GM18907 (cell line): ENCODE measurements around the gene PMAIP1.

Experiments
- ATAC-seq: cut with Tn5 transposase; IDR thresholded peaks from one replicate; pipeline ENCODE4 v1.9.1; 2021; ENCODE audit warnings: mild to moderate bottlenecking, moderate library complexity; ENCODE audit not compliant: unreplicated experiment

Gene PMAIP1

GRCh38 chr18:59909289-59910036 is 9.7 kb downstream of the PMAIP1 start:
- no peak for ATAC-seq

GRCh38 chr18:59910967-59911366 is 11.2 kb downstream of the PMAIP1 start:
- ATAC-seq: no peak

- no peak for ATAC-seq
Observed at GRCh38 chr18:59911600-59911999, 11.8 kb downstream of the PMAIP1 start.

GRCh38 chr18:59912007-59912550 is 12.3 kb downstream of the PMAIP1 start:
- no peak for ATAC-seq

GRCh38 chr18:59915606-59916005 is 15.8 kb downstream of the PMAIP1 start:
- no peak for ATAC-seq

- no peak for ATAC-seq
Observed at GRCh38 chr18:59916746-59917145, 16.9 kb downstream of the PMAIP1 start.

- ATAC-seq: no peak
Observed at GRCh38 chr18:59917422-59917821, 17.6 kb downstream of the PMAIP1 start.

GRCh38 chr18:59918320-59918755 is 18.5 kb downstream of the PMAIP1 start:
- peak; percentile 62 for ATAC-seq

- no peak for ATAC-seq
Observed at GRCh38 chr18:59918997-59919396, 19.2 kb downstream of the PMAIP1 start.

GRCh38 chr18:59921384-59921891 is 21.6 kb downstream of the PMAIP1 start:
- ATAC-seq: peak; percentile 61

- ATAC-seq: peak; percentile 47
Observed at GRCh38 chr18:59923539-59924196, 23.9 kb downstream of the PMAIP1 start.

- no peak for ATAC-seq
Observed at GRCh38 chr18:59926131-59926530, 26.3 kb downstream of the PMAIP1 start.

- ATAC-seq: peak; percentile 82
Observed at GRCh38 chr18:59927246-59927825, 27.5 kb downstream of the PMAIP1 start.

GRCh38 chr18:59928201-59928600 is 28.4 kb downstream of the PMAIP1 start:
- no peak for ATAC-seq

- ATAC-seq: no peak
Observed at GRCh38 chr18:59929621-59930295, 30.0 kb downstream of the PMAIP1 start.

GRCh38 chr18:59932401-59932800 is 32.6 kb downstream of the PMAIP1 start:
- no peak for ATAC-seq

- ATAC-seq: no peak
Observed at GRCh38 chr18:59938676-59939075, 38.9 kb downstream of the PMAIP1 start.

GRCh38 chr18:59939127-59939526 is 39.3 kb downstream of the PMAIP1 start:
- ATAC-seq: no peak

GRCh38 chr18:59940068-59940467 is 40.3 kb downstream of the PMAIP1 start:
- no peak for ATAC-seq

- ATAC-seq: no peak
Observed at GRCh38 chr18:59941331-59941730, 41.5 kb downstream of the PMAIP1 start.

- ATAC-seq: no peak
Observed at GRCh38 chr18:59942601-59943000, 42.8 kb downstream of the PMAIP1 start.
